Endothelial cell of hepatic sinusoid (primary cell): ENCODE measurements around the gene ZXDA.
"Not testable (repeated sequence)": the region's sequence is repeated elsewhere in the genome, so short reads cannot be mapped to it uniquely, and the experiment has no call there.

Source experiments
- in situ Hi-C: cut with HindIII; loops from 2 replicates; pipeline ENCODE4 v1.10.0; 2017; ENCODE audit warnings: low sequenced_read_pairs

The ZXDA gene, protein sequence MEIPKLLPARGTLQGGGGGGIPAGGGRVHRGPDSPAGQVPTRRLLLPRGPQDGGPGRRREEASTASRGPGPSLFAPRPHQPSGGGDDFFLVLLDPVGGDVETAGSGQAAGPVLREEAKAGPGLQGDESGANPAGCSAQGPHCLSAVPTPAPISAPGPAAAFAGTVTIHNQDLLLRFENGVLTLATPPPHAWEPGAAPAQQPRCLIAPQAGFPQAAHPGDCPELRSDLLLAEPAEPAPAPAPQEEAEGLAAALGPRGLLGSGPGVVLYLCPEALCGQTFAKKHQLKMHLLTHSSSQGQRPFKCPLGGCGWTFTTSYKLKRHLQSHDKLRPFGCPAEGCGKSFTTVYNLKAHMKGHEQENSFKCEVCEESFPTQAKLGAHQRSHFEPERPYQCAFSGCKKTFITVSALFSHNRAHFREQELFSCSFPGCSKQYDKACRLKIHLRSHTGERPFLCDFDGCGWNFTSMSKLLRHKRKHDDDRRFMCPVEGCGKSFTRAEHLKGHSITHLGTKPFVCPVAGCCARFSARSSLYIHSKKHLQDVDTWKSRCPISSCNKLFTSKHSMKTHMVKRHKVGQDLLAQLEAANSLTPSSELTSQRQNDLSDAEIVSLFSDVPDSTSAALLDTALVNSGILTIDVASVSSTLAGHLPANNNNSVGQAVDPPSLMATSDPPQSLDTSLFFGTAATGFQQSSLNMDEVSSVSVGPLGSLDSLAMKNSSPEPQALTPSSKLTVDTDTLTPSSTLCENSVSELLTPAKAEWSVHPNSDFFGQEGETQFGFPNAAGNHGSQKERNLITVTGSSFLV

GRCh38 chrX:57910287-57910912 lies at the start of gene ZXDA:
Gene ZXDA, minus strand, starts transcription at chrX:57910458. Its CDS starts 38 bp downstream, at chrX:57910420.
- in situ Hi-C loops = not testable (repeated sequence)

DNA sequence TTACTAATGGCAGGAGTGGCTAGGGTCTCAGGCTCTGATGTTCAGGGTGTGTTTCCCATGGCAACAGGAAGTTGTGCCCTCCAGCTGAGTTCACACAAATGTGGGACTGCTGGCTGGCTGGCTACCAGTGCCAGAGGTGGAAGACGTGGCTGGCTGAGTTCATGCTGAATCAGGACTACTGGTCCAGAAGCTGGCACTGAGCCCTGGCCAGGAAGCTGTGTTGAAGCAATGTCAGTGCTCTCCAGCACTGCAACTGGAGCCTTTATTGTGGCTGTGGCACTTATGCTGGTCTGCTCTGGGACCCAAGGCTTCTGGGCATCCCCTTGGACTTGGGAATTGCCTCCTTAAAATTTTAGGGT lies 42.0 kb upstream of the ZXDA start:
- in situ Hi-C loops = no loop called here

- in situ Hi-C loops = no loop called here
Measured at GRCh38 chrX:57951666-57952319, 41.5 kb upstream of the ZXDA start.

GRCh38 chrX:57933321-57933720 lies 23.1 kb upstream of the ZXDA start:
- in situ Hi-C loops = no loop called here

- in situ Hi-C loops = no loop called here
Measured at GRCh38 chrX:57932266-57932665, 22.0 kb upstream of the ZXDA start.

- in situ Hi-C loops = no loop called here
Measured at GRCh38 chrX:57930051-57930450, 19.8 kb upstream of the ZXDA start.

DNA sequence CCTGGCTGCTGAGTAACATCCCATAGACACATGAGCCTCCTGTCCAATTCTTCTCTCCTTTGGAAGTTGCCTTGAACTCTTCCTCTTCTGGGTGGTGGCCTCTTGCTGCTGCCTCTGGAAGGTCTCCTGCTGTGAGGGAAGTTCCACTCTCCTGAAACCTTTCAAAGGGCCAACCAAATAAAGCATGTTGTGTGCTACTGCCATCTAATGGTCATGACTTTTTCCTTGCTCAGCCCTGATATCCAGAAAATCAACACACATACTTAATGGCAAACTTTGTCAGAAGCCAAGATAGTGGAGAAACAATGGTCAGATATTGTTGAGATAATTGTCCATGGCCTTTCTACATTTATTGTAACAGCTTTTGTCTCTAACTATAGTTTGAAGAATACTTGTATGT lies 19.1 kb upstream of the ZXDA start:
- in situ Hi-C loops = no loop called here

- in situ Hi-C loops = no loop called here
Measured at GRCh38 chrX:57925806-57926205, 15.5 kb upstream of the ZXDA start.

DNA sequence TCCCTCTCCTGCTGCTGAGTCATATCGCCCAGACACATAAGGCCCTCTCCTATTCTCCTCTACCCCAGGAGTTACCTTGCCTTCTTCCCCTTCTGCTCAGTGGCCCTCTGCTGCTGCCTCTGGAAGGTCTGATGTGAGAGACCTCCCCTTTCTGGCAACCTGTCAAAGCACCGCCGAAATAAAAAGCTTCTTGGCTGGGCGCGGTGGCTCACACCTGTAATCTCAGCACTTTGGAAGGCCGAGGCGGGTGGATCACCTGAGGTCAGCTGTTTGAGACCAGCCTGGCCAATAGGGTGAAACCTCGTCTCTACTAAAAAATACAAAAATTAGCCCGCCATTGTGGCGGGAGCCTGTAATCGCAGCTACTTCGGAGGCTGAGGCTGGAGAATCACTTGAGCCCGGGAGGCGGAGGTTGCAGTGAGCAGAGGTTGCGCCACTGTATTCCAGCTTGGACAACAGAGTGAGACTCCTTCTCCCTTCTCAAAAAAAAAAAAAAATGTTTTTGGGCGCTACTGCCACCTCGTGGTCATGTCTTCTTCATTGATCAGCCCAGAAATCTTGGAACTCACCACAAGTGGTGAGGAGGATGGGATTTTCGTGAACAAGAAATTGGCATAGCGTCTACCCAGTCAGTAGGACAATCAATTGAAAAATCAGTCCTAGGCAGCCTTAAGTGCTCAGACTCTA lies 8.6 kb upstream of the ZXDA start:
- in situ Hi-C loops = no loop called here

DNA sequence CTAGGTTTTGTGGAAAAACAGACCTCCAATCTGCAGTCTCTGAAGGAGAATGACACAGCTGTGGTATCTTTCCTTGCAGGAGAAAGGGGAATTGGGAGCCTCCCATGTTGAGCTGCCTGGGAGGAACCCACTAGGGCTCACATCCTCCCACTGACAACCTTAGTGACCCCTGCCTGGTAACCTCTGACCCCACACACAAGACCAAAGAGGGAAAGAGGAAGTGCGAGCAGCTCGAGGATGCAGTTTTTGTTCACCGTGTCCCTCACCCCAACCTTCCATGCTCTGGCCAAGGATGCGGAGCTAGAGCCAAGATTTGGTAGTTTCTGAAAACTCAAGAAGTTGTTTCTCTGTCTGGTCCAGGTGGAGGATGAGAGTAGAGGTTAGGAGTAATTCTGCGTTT lies 5.4 kb upstream of the ZXDA start:
- in situ Hi-C loops = no loop called here

GRCh38 chrX:57909595-57910286 lies 517 bp downstream of the ZXDA start:
- in situ Hi-C loops = not testable (repeated sequence)

- in situ Hi-C loops = not testable (repeated sequence)
Measured at GRCh38 chrX:57908972-57909594, 1.2 kb downstream of the ZXDA start.

- in situ Hi-C loops = no loop called here
Measured at GRCh38 chrX:57906790-57907189, 3.5 kb downstream of the ZXDA start.

DNA sequence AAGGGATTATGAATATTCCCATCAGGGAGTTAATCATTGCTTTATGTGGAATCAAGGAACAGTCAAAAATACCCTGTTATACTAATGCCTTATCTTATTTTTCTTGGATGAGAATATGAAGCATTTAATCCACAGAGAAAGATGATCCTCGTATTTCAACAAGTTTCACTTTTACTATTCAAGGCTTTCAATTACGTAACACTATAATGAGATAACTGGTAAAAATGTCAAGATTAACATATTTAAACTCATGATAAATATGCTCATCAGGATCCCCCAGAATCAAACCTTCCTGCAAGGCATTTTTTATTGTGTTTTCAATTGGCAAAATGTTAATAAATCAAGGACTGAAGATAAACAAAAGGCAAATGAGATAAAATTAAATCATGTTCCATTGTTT lies 5.1 kb downstream of the ZXDA start:
- in situ Hi-C loops = no loop called here

GRCh38 chrX:57904176-57904880 lies 5.9 kb downstream of the ZXDA start:
- in situ Hi-C loops = no loop called here

GRCh38 chrX:57902633-57903032 lies 7.6 kb downstream of the ZXDA start:
- in situ Hi-C loops = no loop called here

DNA sequence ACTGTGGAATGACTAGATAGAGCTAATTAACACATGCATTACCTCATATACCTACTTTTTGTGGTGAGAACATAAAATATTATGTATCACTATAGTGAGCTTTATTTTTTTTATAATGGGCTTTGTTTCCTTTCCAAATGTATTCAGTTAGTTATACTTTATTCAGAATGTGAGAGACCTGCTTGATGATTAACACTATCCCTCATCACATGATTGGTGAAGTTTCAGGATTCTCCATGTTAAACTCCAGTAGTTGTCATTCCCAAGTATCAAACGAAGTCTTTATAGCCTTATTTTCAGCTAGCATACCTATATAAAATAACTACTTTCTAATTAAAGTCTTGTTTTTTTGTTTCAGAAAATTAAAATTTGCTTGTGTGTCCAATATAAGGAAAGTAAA lies 8.8 kb downstream of the ZXDA start:
- in situ Hi-C loops = no loop called here

- in situ Hi-C loops = no loop called here
Measured at GRCh38 chrX:57900975-57901374, 9.3 kb downstream of the ZXDA start.

DNA sequence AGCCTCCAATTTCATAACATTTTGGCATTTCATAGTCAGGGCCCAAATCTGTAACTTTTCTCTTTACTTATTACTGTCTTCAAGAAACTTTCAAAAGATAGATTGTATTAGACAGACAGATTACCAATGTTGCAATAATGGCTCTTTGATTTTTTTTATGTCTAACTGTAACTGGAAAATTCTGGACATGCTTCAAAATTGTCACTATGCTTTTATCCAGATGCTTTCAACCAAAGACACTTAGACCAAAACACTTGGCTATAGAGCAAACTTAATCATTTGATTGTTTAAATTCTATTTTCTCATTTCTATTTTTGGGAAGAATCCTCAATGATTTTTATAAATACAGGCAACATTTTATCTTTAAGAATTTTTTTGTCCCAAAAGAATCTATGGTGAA lies 10.4 kb downstream of the ZXDA start:
- in situ Hi-C loops = no loop called here
